Nephron progenitor cell (in vitro differentiated cells): ENCODE measurements around the gene PGC.
A peak's percentile ranks its signal among the peaks of the same experiment; 100 is the strongest.
"Not testable (repeated sequence)": the region's sequence is repeated elsewhere in the genome, so short reads cannot be mapped to it uniquely, and the experiment has no call there.

Source experiments
- DNase-seq: peaks from one replicate; pipeline ENCODE4 v3.0.0; 2021
- H3K27ac Mint-ChIP-seq: 2 replicates; pipeline ENCODE4 v1.8.0; 2021; ENCODE audit warnings: mild to moderate bottlenecking, moderate library complexity, mixed read lengths
- H3K27me3 Mint-ChIP-seq: 2 replicates; pipeline ENCODE4 v1.8.0; 2021; ENCODE audit warnings: mild to moderate bottlenecking, low read depth, mixed read lengths; ENCODE audit not compliant: poor library complexity
- H3K36me3 Mint-ChIP-seq: 2 replicates; pipeline ENCODE4 v1.8.0; 2021; ENCODE audit warnings: low read depth, mixed read lengths
- H3K4me1 Mint-ChIP-seq: 2 replicates; pipeline ENCODE4 v1.8.0; 2021; ENCODE audit warnings: mixed read lengths
- H3K4me3 Mint-ChIP-seq: 2 replicates; pipeline ENCODE4 v1.8.0; 2021; ENCODE audit warnings: mild to moderate bottlenecking, moderate library complexity, mixed read lengths
- H3K9me3 Mint-ChIP-seq: 2 replicates; pipeline ENCODE4 v1.8.0; 2021; ENCODE audit warnings: mild to moderate bottlenecking, moderate library complexity, mixed read lengths
- CTCF ChIP-seq: fragments of 200-600 bp; sonication (generic); IDR thresholded peaks from 2 replicates; pipeline ENCODE4 v1.5.0; 2021; ENCODE audit warnings: antibody characterized with exemption

Gene PGC

GRCh38 chr6:41770381-41771057 lies 23.3 kb upstream of the PGC start:
- Mint-ChIP-seq H3K27me3 (peaks cover 13% of the 10 kb centered on the region), H3K4me3 (no peak overlapping the region), H3K27ac (no peak overlapping the region), H3K4me1 (peaks cover 34% of the 10 kb centered on the region), H3K36me3 (peaks cover 24% of the 10 kb centered on the region), H3K9me3 (no peaks in the 10 kb centered on the region)
- no peak for DNase-seq
- TF ChIP-seq CTCF = no peak

- peaks cover 15% of the 10 kb centered on the region for H3K27me3 Mint-ChIP-seq
- peaks cover 22% of the 10 kb centered on the region for H3K36me3 Mint-ChIP-seq
- no peak for TF ChIP-seq CTCF
- no peaks in the 10 kb centered on the region for H3K9me3 Mint-ChIP-seq
- no peak overlapping the region for H3K4me3 Mint-ChIP-seq
- H3K27ac Mint-ChIP-seq = peak overlapping the region; percentile 29
- peaks cover 34% of the 10 kb centered on the region for H3K4me1 Mint-ChIP-seq
- DNase-seq = no peak
Measured at GRCh38 chr6:41769376-41769775, 22.2 kb upstream of the PGC start.

DNA sequence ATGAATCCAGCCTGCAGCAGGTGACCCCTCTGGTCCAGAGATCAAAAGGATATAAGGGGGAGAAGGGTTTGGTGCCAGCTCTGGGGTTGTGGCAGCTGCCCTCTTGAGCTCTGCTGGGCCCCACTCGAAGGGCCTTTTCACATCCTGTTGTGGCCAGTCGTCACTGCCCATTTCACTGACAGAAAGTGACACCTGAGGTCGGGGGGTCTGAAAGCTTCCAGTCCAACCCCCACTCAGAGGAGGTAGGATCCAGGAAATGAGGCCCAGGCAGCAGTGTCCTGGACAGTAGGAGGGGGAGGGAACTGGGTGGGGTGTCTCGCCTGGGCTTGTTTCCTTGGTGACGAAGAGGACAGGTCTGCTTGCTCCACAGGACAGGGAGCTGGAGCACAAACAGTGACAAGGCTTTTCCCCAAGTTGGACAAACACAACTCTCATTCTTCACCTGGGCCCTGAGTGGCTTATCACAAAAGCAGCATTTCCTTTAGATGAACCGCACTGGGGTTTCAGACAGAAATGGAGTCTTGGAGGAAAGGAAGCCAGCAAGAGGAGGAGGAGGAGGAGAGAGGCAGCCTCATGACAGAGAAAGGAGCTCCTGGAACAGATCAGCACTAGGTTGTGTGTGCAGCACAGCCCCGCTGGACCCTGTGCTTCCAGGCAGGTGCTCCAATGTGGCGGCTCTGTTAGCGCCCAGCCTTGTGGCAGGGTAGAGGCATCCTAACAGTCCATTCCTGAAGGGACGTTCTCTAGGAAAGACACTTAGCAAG lies 21.5 kb upstream of the PGC start:
- Mint-ChIP-seq H3K27me3 (peaks cover 14% of the 10 kb centered on the region), H3K27ac (peak overlapping the region; percentile 76), H3K9me3 (no peaks in the 10 kb centered on the region), H3K4me3 (peak overlapping the region; percentile 31), H3K36me3 (peaks cover 17% of the 10 kb centered on the region), H3K4me1 (peaks cover 39% of the 10 kb centered on the region)
- TF ChIP-seq CTCF = no peak
- no peak for DNase-seq

GRCh38 chr6:41767112-41767833 lies 20.1 kb upstream of the PGC start:
- Mint-ChIP-seq H3K27ac (no peak overlapping the region), H3K36me3 (peaks cover 12% of the 10 kb centered on the region), H3K27me3 (peaks cover 13% of the 10 kb centered on the region), H3K4me3 (no peak overlapping the region), H3K4me1 (peaks cover 39% of the 10 kb centered on the region), H3K9me3 (no peaks in the 10 kb centered on the region)
- TF ChIP-seq CTCF = no peak
- no peak for DNase-seq

DNA sequence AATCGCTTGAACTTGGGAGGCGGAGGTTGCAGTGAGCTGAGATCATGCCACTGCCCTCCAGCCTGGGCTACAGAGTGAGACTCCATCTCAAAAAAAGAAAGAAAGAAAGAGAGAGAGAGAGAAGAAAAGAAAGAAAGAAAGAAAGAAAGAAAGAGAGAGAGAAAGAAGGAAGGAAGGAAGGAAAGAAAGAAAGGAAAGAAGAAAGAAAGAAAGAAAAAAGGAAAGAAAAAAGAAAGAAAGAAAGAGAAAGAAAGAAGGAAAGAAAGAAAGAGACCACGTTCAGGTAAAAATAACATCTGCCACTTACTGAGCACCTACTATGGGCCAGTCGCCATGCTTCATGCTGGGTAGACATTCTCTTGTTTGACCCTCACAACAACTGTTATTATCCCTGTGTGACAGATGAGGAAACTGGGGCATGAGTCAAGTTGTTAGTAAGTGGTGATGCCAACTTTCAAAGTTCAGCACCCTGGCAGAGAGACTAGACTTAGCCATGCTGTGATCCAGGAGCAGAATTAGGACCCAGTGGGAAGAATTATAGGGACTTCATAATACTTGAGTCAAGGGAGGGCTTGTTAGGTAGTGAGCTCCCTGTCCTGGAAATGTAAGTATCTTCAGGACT lies 19.0 kb upstream of the PGC start:
- not testable (repeated sequence) for DNase-seq, H3K9me3 Mint-ChIP-seq, H3K4me3 Mint-ChIP-seq, H3K36me3 Mint-ChIP-seq, H3K27ac Mint-ChIP-seq
- peaks cover 13% of the 10 kb centered on the region for H3K27me3 Mint-ChIP-seq
- H3K4me1 Mint-ChIP-seq = peaks cover 39% of the 10 kb centered on the region

GRCh38 chr6:41763470-41763869 lies 16.3 kb upstream of the PGC start:
- Mint-ChIP-seq H3K36me3 (no peaks in the 10 kb centered on the region), H3K4me3 (no peak overlapping the region), H3K4me1 (peaks cover 29% of the 10 kb centered on the region), H3K27ac (no peak overlapping the region), H3K27me3 (peaks cover 19% of the 10 kb centered on the region), H3K9me3 (no peaks in the 10 kb centered on the region)
- no peak for DNase-seq
- no peak for TF ChIP-seq CTCF
